Fibroblast of lung (primary cell): ENCODE measurements around the gene CACNB4.

Source experiments
- EZH2 ChIP-seq: IDR thresholded peaks from 2 replicates; pipeline ENCODE4 v1.5.1; 2012; ENCODE audit warnings: low read length, control low read depth, mild to moderate bottlenecking; ENCODE audit errors: missing control alignments
- TF ChIP-seq, protein P1 (sequence below), 2 donors: IDR thresholded peaks in 1 of 2; conservative IDR thresholded peaks in 1 of 2; 1 replicate in 1 of 2; 2 replicates in 1 of 2; pipeline ENCODE4 v1.5.1; 2011 to 2012; ENCODE audit warnings: low read length in 2 of 2, control low read depth in 1 of 2, inconsistent platforms in 1 of 2, low read depth in 1 of 2, mild to moderate bottlenecking in 1 of 2

DNA sequence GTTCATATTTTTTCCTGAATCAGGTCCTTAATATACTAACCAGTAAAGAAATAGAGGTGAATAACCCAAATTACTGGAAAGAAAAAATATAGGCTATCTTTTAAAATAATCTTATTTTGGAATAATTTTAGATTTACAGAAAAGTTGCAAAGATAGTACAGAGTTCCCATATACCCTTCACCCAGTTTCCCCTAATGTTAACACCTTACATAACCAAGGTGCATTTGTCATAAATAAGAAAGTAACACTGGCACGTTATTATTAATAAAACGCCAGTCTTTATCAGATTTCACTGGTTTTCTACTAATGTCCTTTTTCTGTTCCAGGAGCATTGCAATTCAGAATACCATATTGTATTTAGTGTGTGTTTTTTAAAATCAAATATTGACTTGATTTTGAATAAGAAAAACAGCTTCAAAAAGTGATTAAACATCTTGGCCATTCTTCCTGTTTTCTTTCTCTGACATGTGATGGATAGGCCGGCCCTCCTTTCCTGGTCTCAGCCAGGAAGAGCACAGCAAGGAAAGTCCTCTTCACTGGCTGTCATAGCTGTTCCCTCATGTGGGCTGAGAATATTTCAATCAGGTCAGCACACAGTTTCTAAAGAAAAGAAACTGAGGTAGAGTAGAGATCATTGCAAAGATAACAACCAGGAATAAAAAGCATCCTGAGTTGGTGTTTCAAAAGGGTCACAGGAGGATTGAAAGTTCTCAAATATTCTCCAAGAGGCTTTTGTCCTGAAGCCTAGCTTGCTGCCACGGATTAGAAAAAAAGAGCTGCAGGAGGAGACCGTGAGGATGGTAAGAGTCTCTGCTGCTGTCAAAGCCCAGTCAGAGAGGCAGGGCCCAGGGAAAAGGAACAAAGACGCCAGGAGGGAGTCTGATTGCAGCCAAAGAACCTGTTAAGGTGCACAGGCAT is 191.3 kb downstream of the CACNB4 start:
- TF ChIP-seq, protein P1, sequence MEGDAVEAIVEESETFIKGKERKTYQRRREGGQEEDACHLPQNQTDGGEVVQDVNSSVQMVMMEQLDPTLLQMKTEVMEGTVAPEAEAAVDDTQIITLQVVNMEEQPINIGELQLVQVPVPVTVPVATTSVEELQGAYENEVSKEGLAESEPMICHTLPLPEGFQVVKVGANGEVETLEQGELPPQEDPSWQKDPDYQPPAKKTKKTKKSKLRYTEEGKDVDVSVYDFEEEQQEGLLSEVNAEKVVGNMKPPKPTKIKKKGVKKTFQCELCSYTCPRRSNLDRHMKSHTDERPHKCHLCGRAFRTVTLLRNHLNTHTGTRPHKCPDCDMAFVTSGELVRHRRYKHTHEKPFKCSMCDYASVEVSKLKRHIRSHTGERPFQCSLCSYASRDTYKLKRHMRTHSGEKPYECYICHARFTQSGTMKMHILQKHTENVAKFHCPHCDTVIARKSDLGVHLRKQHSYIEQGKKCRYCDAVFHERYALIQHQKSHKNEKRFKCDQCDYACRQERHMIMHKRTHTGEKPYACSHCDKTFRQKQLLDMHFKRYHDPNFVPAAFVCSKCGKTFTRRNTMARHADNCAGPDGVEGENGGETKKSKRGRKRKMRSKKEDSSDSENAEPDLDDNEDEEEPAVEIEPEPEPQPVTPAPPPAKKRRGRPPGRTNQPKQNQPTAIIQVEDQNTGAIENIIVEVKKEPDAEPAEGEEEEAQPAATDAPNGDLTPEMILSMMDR (conservative IDR thresholded peaks at IDR 0.05 in 1 of 2, IDR thresholded peaks at IDR 0.05 in 1 of 2; ENCODE audit: low read depth in 1 of 2, low read length in 2 of 2): no peak
- TF ChIP-seq EZH2: no peak
